ENCODE results near the gene BTBD16. TPM values are rescaled to one million over a fixed set of nuclear protein-coding genes. Genes with fewer than 3 reads are reported as not detected.

BTBD16 gene
- total RNA-seq, 2 donors from 2014 or later, result 0.62 TPM; not detected in 1

DNA sequence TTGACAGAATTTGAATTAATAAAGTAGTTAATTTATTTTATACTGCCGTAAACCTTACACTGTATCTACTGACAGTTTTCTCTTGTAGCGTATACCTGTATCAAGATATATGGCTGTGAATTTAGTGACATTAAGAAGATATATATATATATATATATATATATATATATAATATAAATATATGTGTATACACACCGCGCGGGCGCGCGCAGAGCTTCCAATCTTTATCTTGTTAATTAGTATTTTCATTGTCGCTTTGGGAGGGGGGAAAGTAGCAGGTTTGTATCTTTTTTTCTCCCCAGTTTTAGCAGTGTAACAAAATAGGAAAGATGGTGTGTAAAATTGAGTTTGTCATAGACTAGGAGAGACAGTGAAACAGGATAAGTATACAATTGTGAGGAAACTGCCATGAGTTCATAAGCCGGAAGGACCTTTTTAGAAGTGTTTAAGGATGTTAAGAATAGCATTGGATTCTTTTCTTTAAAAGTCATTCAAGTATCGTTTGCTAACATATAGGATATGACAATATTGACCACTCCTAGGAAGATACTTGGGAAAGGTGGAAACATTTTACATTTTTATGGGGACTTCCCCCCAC, 105.4 kb downstream of the BTBD16 start:
- intact Hi-C loops (cut with DNase I), result no loop called here
- no peak for TF ChIP-seq POLR2A (IDR thresholded peaks at IDR 0.05)
- TF ChIP-seq CTCF (IDR thresholded peaks at IDR 0.05), result no peak
- no peak for TF ChIP-seq POLR2AphosphoS5 (IDR thresholded peaks at IDR 0.05)
- H3K9me3 ChIP-seq, result no peaks in the 10 kb centered on the region
- no peaks in the 10 kb centered on the region for H3K36me3 ChIP-seq
- 90% methylated on average over 11 of the region's 11 CpGs for WGBS
- no peak overlapping the region for H3K27ac ChIP-seq
- DNase-seq (ENCODE audit: low spot score), result no peak
- H3K27me3 ChIP-seq (replicated peaks; ENCODE audit: insufficient read depth), result no peaks in the 10 kb centered on the region
- H3K4me1 ChIP-seq (replicated peaks), result no peaks in the 10 kb centered on the region
- no peak overlapping the region for H3K4me3 ChIP-seq

- no peak for TF ChIP-seq CTCF (IDR thresholded peaks at IDR 0.05)
- no peak for TF ChIP-seq POLR2A (IDR thresholded peaks at IDR 0.05)
- TF ChIP-seq POLR2AphosphoS5 (IDR thresholded peaks at IDR 0.05), result no peak
- H3K27ac ChIP-seq, result no peak overlapping the region
- no peaks in the 10 kb centered on the region for H3K9me3 ChIP-seq
- no peaks in the 10 kb centered on the region for H3K27me3 ChIP-seq (replicated peaks; ENCODE audit: insufficient read depth)
- WGBS, result 97% methylated on average over 5 of the region's 5 CpGs
- no peak for DNase-seq (ENCODE audit: low spot score)
- H3K4me1 ChIP-seq (replicated peaks), result no peaks in the 10 kb centered on the region
- H3K36me3 ChIP-seq, result no peaks in the 10 kb centered on the region
- no peak overlapping the region for H3K4me3 ChIP-seq
- intact Hi-C loops (cut with DNase I), result no loop called here
Observed at GRCh38 chr10:122379041-122379440, 107.9 kb downstream of the BTBD16 start.

- DNase-seq (ENCODE audit: low spot score), result no peak
- no peaks in the 10 kb centered on the region for H3K27me3 ChIP-seq (replicated peaks; ENCODE audit: insufficient read depth)
- H3K27ac ChIP-seq, result no peak overlapping the region
- H3K36me3 ChIP-seq, result no peaks in the 10 kb centered on the region
- no peak overlapping the region for H3K4me3 ChIP-seq
- H3K9me3 ChIP-seq, result no peaks in the 10 kb centered on the region
- TF ChIP-seq POLR2A (IDR thresholded peaks at IDR 0.05) (no peak), POLR2AphosphoS5 (IDR thresholded peaks at IDR 0.05) (no peak)
- intact Hi-C loops (cut with DNase I), result no loop called here
- WGBS, result 94% methylated on average over 2 of the region's 2 CpGs
- no peaks in the 10 kb centered on the region for H3K4me1 ChIP-seq (replicated peaks)
Observed at GRCh38 chr10:122379537-122379936, 108.4 kb downstream of the BTBD16 start.

DNA sequence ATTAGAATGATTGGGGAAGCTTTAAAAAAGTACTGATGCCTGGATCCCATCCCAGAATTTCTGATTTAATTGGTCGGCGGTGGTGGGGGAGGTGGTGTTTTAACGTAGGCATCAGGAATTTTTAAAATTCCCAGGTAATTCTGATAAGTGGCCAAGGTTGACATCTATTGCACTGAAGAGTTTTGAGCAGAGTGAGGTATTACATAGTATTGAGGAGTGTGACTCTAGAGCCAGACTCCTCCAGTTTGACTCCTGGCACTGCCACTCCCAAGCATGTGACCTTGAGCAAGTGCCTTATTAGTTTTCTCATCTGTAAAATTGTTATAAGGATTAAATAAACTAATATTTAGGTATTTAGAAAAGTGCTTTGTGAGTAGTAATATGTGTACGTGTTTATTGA, 109.6 kb downstream of the BTBD16 start:
- H3K27ac ChIP-seq, result no peak overlapping the region
- DNase-seq (ENCODE audit: low spot score), result no peak
- H3K4me3 ChIP-seq, result no peak overlapping the region
- H3K27me3 ChIP-seq (replicated peaks; ENCODE audit: insufficient read depth), result no peaks in the 10 kb centered on the region
- H3K36me3 ChIP-seq, result no peaks in the 10 kb centered on the region
- no peaks in the 10 kb centered on the region for H3K9me3 ChIP-seq
- WGBS, result 73% methylated on average over 4 of the region's 4 CpGs
- TF ChIP-seq CTCF (IDR thresholded peaks at IDR 0.05) (no peak), POLR2AphosphoS5 (IDR thresholded peaks at IDR 0.05) (no peak), POLR2A (IDR thresholded peaks at IDR 0.05) (no peak)
- intact Hi-C loops (cut with DNase I), result no loop called here
- no peaks in the 10 kb centered on the region for H3K4me1 ChIP-seq (replicated peaks)

DNA sequence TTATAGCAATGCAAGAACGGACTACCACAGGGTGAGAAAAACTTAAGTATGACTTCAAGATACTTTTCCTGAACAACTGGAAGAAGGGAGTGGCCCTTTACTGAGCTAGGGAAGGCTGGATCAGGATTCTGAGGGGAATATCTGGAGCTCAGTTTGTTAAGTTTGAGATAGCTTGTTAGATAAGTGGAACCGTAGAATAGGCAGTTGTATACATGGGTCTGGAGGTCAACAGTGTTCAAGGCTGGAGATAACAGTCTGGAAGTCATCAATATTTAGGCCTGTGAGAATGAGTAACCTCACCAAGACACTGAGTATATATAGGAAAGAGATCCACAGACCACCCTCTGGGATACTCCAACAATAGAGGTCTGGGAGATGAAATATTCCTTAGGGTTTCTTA, 110.6 kb downstream of the BTBD16 start:
- WGBS, result 98% methylated on average over 2 of the region's 2 CpGs
- no peaks in the 10 kb centered on the region for H3K4me1 ChIP-seq (replicated peaks)
- no peak overlapping the region for H3K27ac ChIP-seq
- intact Hi-C loops (cut with DNase I), result no loop called here
- no peak for TF ChIP-seq CTCF (IDR thresholded peaks at IDR 0.05)
- no peak for DNase-seq (ENCODE audit: low spot score)
- H3K9me3 ChIP-seq, result no peaks in the 10 kb centered on the region
- H3K36me3 ChIP-seq, result no peaks in the 10 kb centered on the region
- no peak overlapping the region for H3K4me3 ChIP-seq
- no peaks in the 10 kb centered on the region for H3K27me3 ChIP-seq (replicated peaks; ENCODE audit: insufficient read depth)

Measured in prostate gland (tissue), 2 donors.